Measurements from ENCODE around the gene SCGN. TPM values are rescaled to one million over a fixed set of nuclear protein-coding genes. Genes with fewer than 3 reads are reported as not detected.

The SCGN gene
- not detected in 2 replicates for total RNA-seq

GRCh38 chr6:25652007-25652515 is at the start of gene SCGN:
Gene SCGN (plus strand): TSS chr6:25652215. CDS start chr6:25652404, 189 bp downstream.

Other genes starting within 250 kb of the SCGN start
- gene SLC17A4, start 102.5 kb downstream of the SCGN start, total RNA-seq, result not detected in 2 replicates
- gene SLC17A1, start 179.8 kb downstream of the SCGN start, total RNA-seq, result not detected in 2 replicates
- not detected in 2 replicates for gene SLC17A3, start 222.0 kb downstream of the SCGN start, total RNA-seq

Data from dermis lymphatic vessel endothelial cell (primary cell).